HG02759 (cell line): ENCODE data around the gene KDM4E.
"Not testable (repeated sequence)": the region's sequence is repeated elsewhere in the genome, so short reads cannot be mapped to it uniquely, and the experiment has no call there.

Experiments
- ATAC-seq: cut with Tn5 transposase; IDR thresholded peaks from one replicate; pipeline ENCODE4 v1.9.1; 2021; ENCODE audit warnings: mild to moderate bottlenecking, moderate library complexity; ENCODE audit not compliant: unreplicated experiment

KDM4E gene

DNA sequence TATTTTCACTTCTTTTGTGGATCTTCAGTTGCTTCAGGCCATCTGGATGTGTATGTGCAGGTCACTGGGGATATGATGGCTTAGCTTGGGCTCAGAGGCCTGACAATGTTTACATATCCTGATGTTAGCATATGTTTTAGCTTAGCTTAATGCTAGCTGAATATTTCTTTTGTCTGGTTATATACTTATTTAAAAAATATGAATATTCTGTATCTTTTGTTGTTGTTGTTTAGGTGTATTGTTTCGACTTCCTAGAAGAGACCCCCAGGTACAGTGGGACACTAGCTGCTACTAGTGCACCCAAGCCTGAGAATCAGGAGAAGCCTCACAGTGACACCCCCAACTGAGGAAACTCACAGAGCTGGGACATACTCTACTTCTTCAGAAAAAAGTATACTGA, at the start of gene KDM4E:
KDM4E (plus strand) TSS at position 301 of the 400 bp plus-strand sequence. CDS start 300 bp downstream, outside the sequence.
- ATAC-seq, result no peak

DNA sequence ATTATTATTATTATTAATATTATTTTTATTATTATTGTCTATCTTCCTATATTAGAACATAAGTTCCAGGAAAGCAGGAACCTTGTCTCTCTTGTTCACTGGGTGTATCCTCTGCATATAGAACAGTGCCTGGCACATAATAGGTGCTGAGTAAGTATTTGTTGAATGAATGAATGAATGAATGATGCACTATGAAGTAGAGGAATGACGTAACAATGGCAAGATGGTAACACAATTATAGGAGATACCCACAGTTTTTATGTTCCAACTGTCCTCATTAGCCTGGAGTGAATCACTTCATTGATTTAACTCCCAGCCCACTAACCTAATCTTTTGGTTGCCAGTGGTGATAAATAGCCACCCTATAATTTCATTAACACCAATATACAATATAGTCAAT, 49.5 kb upstream of the KDM4E start:
- no peak for ATAC-seq

DNA sequence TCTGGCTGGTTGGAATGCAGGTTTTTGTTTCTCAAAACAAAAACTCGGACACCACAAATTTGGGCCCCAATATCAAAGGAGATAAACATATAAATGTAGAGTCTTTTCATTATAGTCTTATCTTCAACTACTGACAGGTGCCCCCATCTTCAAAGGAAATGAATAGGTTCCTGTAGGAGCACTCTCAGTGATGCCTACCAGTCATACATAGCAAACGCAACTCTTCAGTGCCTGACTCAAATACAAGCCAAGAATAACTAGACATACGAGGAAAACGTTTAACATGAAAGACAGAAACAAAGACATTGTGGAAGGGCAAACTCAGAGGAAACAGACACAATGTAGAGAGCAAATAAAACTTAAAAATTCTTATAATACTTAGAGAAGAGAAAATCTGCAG, 37.7 kb upstream of the KDM4E start:
- no peak for ATAC-seq

DNA sequence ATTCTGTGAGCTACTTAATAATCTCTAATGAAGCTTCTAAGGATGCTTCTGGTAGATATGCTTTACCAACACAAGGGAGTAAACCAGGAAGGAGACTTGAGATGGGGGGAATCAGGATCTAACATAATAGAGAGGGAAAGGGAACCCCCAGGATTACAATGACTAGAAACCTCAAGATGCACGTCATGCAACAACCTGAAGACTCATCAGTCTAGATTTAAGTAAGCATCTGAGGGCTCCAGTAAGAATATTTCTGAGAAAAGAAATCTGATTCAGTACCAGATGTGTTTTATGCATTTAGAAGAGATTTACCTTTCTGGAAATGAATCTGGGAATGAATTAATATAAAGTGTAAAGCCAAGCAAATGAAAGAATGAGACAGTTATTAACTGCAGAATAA, 36.3 kb upstream of the KDM4E start:
- ATAC-seq, result no peak

DNA sequence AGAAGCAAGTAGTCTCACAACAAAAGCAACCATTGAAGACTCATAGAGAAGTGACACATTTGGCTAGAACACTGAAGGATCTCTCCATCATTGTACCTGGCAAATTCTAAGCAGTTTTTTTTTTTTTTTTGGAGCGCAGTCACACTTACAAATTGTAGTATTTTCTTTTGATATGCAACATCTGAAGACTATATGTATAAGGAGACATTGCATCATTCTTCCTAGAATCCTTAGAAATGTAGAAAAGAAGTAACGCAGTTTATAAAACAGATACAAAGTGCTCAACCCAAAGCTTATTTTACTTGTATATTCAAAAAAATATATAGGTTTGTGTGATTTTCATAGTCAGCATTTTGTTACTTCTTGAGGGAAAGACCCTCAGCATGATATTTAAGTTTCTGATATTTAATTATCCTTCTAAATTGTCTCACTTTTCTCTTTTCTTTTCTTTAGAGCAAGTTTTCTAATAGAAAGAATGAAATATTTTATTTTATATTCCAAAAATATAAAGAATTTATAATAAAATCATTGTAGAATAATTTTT, 31.6 kb upstream of the KDM4E start:
- ATAC-seq, result no peak

DNA sequence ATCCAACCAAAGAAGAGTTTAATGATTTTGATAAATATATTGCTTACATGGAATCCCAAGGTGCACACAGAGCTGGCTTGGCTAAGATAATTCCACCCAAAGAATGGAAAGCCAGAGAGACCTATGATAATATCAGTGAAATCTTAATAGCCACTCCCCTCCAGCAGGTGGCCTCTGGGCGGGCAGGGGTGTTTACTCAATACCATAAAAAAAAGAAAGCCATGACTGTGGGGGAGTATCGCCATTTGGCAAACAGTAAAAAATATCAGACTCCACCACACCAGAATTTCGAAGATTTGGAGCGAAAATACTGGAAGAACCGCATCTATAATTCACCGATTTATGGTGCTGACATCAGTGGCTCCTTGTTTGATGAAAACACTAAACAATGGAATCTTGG, 27.6 kb upstream of the KDM4E start:
- ATAC-seq, result no peak

DNA sequence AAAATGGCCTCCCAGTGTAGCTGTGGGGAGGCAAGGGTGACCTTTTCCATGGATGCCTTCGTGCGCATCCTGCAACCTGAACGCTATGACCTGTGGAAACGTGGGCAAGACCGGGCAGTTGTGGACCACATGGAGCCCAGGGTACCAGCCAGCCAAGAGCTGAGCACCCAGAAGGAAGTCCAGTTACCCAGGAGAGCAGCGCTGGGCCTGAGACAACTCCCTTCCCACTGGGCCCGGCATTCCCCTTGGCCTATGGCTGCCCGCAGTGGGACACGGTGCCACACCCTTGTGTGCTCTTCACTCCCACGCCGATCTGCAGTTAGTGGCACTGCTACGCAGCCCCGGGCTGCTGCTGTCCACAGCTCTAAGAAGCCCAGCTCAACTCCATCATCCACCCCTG, 26.8 kb upstream of the KDM4E start:
- no peak for ATAC-seq

DNA sequence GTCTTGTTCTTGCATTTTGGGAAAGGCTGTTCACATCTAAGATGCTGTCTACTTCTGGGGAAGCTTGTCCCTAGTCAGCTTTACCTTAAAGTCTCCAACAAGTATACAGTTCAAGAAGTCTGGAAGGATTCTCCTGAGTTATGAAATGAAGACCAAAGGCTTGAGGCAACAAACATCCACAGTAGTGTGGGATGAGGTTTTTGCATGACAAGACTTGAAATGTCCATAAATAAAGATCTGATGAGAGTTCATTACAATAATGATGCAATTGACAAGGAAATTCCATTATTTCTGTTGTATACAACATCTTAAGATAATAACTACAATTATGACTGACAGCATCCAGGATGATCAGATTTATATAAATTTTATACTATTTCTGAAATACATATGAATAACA, 21.3 kb upstream of the KDM4E start:
- ATAC-seq, result no peak

DNA sequence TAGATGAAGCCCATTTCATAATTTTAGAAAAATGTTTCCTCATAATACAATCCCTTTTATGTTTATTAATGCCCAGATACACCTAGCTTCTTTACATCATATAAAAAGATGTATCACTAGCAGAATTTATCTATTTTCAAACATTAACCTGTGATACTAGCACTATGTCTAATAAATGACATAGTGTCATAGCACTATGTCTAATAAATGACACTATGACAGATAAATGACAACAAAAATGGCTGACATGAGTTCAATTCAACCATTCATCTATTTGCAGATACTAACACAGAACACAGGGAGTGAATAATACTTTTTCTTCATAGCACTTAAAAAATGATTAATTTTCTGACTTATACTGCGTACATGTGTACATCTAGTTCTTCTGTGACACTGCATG, 19.4 kb upstream of the KDM4E start:
- no peak for ATAC-seq

DNA sequence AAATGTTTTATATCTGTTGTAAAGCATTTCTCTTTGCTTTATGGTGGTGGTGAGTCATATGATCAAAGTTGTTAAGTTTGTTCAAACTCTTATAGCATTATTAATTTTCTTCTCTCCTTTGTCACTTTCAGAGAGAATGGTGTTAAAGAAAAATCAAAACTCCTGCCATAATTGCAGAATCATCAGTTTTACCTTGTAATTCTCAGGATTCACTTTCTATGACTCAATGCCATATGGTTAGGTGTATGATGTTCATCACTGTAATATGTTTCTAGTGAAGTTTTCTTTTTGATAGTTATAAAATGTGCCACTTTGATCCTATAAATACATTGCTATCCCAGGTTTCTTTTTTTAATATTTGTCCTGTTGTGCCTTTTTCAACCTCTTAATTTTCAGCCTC, 13.7 kb upstream of the KDM4E start:
- no peak for ATAC-seq

DNA sequence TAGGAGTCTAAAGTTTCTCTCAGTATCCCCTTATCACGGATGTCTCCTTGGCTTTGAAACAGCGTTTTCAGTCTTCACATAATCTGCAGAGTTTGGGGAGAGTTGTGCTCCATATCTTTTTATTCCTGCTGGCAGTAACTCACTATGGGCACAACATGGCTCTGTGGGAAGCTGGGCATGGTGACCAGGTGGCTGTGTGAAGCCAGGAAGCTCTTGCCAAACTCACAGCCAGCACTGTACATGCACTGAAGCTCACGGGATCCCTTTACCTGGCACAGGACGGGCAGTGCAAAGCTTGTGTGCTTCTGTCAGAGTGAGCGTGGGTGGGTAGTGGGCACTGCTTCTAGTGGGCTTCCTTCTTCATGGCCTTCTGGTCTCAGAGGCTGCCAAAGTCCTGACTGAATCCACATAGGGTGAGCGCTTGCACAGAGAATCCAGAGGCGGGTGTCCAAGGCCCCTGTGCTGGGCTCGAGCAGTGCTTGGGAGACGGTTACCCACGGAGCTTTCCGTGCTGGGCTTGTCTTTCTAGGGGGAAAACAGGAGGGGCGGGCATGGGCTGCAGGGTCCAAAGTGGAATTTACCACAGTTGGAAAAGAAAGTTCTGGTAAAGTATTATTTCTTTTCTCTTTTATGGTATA, 10.8 kb upstream of the KDM4E start:
- no peak for ATAC-seq

DNA sequence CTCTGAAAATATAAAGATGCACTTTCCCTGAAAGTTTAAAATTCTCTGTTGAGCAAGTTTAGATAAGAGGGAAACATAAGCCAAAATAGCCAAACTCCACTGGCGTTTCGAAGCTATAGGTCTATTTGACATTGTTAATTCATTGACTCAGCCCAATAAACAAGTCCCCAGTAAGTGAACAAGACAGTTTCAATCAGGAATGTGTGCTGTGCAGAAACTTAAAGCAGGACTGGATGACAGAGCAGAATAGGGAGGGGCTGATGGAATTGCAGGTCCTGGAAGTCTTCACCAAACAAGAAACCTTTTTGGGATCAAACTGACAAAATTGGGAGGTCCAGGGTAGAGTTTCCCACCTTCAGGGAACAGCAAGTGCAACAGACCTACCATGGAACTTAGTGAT, 8.9 kb upstream of the KDM4E start:
- no peak for ATAC-seq

DNA sequence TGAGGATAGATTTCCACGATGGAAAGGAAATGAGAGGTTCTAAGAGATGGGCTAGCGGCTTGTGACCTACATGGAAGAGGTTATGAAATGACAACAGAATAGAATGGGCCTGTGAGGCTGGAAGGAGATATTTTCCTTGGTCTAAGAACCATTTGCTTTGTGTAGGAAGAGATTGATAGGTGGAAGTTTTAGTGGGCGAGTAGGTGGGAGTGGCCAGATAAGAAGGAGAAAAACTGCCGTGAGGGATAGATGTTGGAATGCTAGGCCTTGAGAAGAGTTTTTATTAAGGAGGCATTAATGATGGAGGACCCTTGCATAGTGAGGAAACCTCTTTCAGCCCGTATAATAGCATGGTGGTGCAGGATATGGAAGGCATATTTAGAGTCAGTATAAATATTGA, 3.6 kb upstream of the KDM4E start:
- ATAC-seq, result not testable (repeated sequence)

DNA sequence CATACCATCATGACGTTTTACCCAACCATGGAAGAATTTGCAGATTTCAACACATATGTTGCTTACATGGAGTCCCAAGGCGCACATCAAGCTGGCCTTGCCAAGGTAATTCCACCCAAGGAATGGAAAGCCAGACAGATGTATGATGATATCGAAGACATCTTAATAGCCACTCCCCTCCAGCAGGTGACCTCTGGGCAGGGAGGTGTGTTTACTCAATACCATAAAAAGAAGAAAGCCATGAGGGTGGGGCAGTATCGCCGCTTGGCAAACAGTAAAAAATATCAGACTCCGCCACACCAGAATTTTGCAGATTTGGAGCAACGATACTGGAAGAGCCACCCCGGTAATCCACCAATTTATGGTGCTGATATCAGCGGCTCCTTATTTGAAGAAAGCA, 536 bp downstream of the KDM4E start:
- not testable (repeated sequence) for ATAC-seq

DNA sequence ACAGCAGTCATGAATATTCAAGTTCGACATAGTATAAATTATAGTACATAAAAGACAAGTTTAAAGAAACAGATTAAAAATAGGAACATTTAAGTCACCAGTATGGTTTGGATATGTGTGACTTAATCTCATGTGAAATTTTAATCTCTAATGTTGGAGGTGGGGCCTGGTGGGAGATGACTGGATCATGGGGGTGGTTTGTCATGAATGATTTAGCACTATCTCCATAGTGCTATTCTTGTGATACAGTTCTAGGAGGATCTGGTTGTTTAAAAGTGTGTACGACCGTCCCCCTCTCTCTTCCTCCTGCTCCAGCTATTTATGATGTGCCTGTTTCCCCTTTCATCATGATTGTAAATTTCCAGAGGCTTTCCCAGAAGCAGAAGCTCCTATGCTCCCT, 3.3 kb downstream of the KDM4E start:
- ATAC-seq, result no peak

DNA sequence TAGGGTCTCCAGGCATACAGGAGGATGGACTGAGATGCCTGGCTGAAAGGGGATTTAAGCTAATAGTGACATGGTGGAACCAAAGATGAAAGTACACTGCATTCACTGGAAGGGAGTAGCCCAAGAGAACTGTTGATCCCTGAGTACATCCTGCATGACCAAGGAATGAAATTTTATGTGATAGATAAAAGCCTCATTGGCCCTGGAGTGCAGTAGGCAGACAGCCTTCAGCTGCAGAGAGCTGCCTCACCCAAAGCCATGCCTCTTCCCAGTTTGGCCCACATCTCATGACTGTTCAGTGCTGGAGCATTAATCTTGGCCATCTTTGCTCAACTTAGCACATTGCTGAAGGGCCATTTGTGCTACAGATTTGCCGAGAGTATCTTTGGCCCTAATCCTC, 8.0 kb downstream of the KDM4E start:
- ATAC-seq, result no peak

DNA sequence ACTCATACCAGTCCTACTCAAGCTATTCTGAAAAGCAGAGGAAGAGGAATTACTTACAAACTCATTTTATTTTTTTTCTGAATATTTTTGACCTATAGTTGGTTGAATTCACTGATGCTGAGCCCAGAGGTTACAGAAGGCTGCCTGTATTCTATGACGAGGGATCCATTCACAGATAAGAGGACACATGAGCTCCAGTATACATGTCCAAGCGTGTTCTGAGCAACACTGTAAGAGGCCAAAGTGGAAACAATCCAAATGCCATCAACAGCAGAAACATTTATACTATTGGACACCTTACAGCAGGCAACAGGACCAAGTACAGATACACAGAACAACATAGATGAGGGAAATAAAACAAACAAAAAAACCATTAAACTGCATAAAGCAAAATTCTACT, 10.3 kb downstream of the KDM4E start:
- ATAC-seq, result no peak

DNA sequence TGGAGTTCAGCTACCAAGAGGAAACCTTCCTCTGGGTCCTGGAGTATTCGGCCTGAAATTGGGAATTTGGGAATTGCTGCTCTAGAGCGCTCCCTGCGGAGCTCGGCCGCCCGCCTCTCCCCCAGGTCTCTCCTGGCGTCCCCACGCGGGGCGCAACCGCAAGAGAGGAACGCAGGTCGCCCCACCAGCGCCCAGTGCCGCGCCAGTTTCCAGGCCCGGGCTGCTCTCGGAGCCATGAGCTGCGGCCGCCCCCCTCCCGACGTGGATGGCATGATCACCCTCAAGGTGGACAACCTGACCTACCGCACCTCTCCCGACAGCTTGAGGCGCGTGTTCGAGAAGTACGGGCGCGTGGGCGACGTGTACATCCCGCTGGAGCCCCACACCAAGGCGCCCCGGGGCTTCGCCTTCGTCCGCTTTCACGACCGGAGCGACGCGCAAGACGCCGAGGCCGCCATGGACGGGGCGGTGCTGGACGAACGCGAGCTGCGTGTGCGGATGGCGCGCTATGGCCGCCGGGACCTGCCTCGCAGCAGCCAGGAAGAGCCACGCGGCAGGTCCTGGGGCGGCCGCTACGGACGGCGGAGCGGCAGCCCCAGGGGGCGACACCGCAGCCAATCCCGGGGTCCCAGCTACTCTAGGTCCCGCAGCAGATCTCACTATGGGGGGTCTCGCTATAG, 12.4 kb downstream of the KDM4E start:
- ATAC-seq, result peak; percentile 62

DNA sequence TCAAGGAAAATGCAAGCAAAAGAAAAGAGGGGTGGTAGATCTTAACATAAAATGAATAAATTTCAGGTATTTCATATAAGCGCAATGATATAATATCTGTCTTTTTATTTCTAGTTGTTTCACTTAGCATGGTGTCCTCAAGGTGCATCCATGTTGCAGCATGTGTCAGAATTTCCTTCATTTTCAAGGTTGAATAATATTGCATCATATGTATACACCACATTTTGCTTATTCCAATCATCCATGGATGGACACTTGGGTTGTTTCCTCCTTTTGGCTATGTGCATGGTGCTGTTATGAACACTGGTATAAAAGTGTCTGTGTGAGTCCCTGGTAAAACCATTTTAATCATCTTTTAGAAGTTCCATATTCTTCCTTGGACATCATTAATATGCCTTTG, 17.2 kb downstream of the KDM4E start:
- no peak for ATAC-seq

DNA sequence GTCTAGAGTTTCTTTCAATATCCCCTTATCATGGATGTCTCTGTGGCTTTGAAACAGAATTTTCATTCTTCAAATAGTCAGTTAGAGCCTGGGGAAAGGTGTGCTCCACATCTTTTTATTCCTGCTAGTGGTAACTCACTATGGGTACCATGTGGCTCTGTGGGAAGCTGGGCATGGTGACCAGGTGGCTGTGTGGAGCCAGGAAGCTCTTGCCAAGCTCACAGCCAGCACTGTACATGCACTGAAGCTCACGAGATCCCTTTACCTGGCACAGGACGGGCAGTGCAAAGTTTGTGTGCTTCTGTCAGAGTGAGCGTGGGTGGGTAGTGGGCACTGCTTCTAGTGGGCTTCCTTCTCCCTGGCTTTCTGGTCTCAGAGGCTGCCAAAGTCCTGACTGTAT, 17.8 kb downstream of the KDM4E start:
- no peak for ATAC-seq

DNA sequence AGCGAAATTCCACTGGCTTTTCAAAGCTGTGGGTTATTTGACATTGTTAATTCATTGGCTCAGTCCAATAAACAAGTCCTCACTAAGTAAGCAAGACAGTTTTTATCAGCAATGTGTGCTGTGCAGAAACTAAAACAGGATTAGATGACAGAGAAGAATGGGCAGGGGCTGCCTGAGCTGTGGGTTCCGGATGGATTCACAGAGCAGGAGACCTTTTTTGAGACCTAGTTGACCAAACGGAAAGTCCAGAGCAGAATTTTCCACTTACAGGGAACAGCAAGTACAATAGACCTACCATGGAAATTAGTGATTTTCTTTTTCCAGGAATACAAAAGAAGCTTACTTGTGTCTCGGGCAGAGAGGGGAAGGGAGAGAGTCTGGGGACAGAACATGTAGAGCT, 19.0 kb downstream of the KDM4E start:
- no peak for ATAC-seq

DNA sequence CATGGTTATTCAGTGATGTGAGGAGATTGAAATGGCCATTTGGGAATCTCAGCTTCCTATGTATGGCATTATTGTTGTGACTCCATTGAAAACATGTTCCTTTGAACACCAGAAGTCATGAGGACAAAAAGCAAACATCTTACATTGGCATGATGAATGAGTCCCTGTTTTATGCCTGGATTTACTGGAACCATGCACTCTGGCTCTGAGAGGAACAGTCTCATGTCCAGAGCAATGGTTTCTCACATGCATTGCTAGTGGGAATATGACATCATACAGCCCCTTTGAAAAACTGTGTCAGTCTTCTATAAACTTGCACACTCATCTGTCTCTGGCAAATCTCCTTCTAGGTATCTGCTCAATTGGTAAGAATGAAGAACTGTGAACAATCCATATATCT, 20.8 kb downstream of the KDM4E start:
- no peak for ATAC-seq

DNA sequence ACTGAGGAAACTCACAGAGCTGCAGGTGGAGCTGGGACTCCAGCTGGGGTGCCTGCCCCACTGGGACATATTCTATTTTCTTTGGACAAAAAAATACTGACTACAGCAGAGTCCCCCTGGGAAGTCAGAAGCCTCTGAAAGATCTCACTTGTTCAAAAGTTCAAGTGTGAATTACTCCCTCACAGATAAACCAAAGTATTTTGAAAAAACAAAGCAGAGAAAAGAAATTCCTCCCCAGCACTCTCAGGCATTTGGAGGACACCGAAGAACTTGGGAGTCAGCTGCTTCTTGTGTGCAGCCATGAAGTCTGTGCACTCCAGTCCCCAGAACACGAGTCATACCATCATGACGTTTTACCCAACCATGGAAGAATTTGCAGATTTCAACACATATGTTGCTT, 24.1 kb downstream of the KDM4E start, which contains the start of gene KDM4F:
KDM4F (plus strand) TSS at position 301 of the 400 bp plus-strand sequence.
- ATAC-seq, result not testable (repeated sequence)
